Glutamatergic neuron (in vitro differentiated cells): Measurements from ENCODE around the gene OR2B2. TPM values are rescaled to one million over a fixed set of nuclear protein-coding genes. Genes with fewer than 3 reads are reported as not detected.
A peak's percentile ranks its signal among the peaks of the same experiment; 100 is the strongest.

Experiments used
- DNase-seq: peaks from one replicate; pipeline ENCODE4 v3.0.0; 2022
- H3K27ac Mint-ChIP-seq: one replicate; pipeline ENCODE4 v1.8.0; 2020; ENCODE audit warnings: mild to moderate bottlenecking, mixed read lengths, inconsistent platforms; ENCODE audit not compliant: unreplicated experiment
- H3K27me3 Mint-ChIP-seq: one replicate; pipeline ENCODE4 v1.8.0; 2020; ENCODE audit warnings: mild to moderate bottlenecking, moderate library complexity, mixed read lengths, inconsistent platforms; ENCODE audit not compliant: unreplicated experiment
- H3K36me3 Mint-ChIP-seq: one replicate; pipeline ENCODE4 v1.8.0; 2020; ENCODE audit warnings: mild to moderate bottlenecking, mixed read lengths, inconsistent platforms; ENCODE audit not compliant: unreplicated experiment
- H3K4me1 Mint-ChIP-seq: one replicate; pipeline ENCODE4 v1.8.0; 2020; ENCODE audit warnings: mild to moderate bottlenecking, low read depth, mixed read lengths, inconsistent platforms; ENCODE audit not compliant: unreplicated experiment
- H3K4me3 Mint-ChIP-seq: one replicate; pipeline ENCODE4 v1.8.0; 2020; ENCODE audit warnings: mild to moderate bottlenecking, mixed read lengths, inconsistent platforms; ENCODE audit not compliant: unreplicated experiment
- H3K9me3 Mint-ChIP-seq: one replicate; pipeline ENCODE4 v1.8.0; 2020; ENCODE audit warnings: mild to moderate bottlenecking, moderate library complexity, mixed read lengths, inconsistent platforms; ENCODE audit not compliant: unreplicated experiment
- total RNA-seq: library from RNA; stranded (reverse); fragmentation: NEBNext Ultra II Directional; extraction: Animal tissue kit (Norgen Biotek cat#: 25700); gene quantifications from one replicate; pipeline ENCODE4 v1.2.1, GENCODE V29; 2021; ENCODE audit not compliant: unreplicated experiment
- TF ChIP-seq, protein P1 (sequence below): fragments of 200-600 bp; sonication (generic); IDR thresholded peaks from one replicate; pipeline ENCODE4 v1.5.0; 2021; ENCODE audit not compliant: partially characterized antibody, unreplicated experiment

Gene OR2B2
- total RNA-seq, 1 donor from 2014 or later, result not detected

DNA sequence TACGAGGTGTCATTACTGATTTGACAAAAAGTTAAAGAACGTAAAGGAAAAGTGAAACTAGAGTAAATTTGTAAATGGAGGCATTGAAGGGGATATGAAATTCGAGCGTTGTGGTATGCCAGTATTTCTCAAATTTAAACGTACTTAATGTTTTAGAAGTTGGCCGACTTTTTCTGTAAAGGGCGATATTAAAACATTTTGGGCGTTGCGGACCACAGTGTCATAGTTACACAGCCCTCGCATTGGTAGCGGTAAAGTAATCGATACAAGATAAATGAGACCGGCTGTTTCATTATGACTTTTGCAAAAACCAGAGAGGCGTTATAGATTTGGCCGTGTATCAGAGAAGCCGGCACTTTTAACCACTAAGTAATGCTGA lies 39.6 kb downstream of the OR2B2 start:
- peak overlapping the region; percentile 83 for H3K27ac Mint-ChIP-seq
- H3K9me3 Mint-ChIP-seq, result peaks cover 16% of the 10 kb centered on the region
- TF ChIP-seq, protein P1, sequence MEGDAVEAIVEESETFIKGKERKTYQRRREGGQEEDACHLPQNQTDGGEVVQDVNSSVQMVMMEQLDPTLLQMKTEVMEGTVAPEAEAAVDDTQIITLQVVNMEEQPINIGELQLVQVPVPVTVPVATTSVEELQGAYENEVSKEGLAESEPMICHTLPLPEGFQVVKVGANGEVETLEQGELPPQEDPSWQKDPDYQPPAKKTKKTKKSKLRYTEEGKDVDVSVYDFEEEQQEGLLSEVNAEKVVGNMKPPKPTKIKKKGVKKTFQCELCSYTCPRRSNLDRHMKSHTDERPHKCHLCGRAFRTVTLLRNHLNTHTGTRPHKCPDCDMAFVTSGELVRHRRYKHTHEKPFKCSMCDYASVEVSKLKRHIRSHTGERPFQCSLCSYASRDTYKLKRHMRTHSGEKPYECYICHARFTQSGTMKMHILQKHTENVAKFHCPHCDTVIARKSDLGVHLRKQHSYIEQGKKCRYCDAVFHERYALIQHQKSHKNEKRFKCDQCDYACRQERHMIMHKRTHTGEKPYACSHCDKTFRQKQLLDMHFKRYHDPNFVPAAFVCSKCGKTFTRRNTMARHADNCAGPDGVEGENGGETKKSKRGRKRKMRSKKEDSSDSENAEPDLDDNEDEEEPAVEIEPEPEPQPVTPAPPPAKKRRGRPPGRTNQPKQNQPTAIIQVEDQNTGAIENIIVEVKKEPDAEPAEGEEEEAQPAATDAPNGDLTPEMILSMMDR, result no peak
- peaks cover 12% of the 10 kb centered on the region for H3K27me3 Mint-ChIP-seq
- no peak for DNase-seq
- H3K4me1 Mint-ChIP-seq, result peaks cover 11% of the 10 kb centered on the region
- H3K4me3 Mint-ChIP-seq, result peak overlapping the region; percentile 97
- H3K36me3 Mint-ChIP-seq, result no peaks in the 10 kb centered on the region

DNA sequence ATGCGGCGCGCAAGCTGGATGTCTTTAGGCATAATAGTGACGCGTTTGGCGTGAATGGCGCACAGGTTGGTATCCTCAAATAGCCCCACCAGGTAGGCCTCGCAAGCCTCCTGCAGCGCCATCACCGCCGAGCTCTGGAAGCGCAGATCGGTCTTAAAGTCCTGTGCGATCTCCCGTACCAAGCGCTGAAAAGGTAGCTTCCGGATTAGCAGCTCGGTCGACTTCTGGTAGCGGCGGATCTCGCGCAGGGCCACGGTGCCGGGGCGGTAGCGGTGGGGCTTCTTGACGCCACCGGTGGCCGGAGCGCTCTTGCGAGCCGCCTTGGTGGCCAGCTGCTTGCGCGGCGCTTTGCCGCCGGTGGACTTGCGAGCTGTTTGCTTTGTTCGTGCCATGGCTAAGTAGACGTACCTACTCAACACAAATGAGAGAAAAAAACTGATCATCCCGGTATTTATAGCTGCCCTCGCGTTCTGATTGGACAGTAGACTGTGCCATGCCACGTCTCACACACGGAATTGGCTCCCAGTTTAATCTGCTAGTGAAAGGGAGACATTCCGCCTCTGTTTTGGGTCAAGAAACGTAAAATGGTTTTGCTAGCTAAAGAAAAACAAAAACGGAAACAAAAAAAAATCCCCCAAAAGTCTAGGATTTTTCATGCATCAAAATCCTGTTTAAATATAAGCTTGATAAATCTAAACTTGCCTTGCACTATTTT lies 40.1 kb downstream of the OR2B2 start:
- TF ChIP-seq, protein P1, result no peak
- Mint-ChIP-seq H3K27ac (peak overlapping the region; percentile 83), H3K36me3 (no peaks in the 10 kb centered on the region), H3K9me3 (peaks cover 16% of the 10 kb centered on the region), H3K4me1 (peaks cover 11% of the 10 kb centered on the region), H3K27me3 (peaks cover 12% of the 10 kb centered on the region), H3K4me3 (peak overlapping the region; percentile 97)
- DNase-seq, result peak; percentile 59

DNA sequence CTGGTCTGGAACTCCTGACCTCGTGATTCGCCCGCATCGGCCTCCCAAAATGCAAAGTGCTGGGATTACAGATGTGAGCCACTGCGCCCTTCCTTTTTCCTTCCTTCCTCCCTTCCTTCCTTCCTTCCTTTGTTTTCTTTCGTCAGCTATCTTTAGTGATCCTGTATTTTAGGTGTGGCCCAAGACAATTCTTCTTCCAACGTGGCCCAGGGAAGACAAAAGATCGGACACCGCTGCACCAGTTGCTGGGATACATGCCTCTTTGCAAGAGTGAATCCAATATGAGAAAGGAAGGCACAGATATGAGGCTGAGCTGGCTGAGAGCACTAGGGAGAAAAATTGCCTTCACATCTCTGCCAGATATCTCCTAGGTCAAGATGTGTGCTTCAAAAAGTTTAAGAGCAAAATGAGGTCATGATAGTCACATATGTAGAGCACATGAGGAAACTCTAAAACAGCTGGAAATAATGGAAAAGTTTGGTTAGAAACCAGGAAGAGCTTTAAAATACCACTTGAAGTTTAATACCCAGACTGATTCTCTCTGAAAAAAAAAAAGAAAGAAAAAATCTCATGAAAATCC lies 41.8 kb downstream of the OR2B2 start:
- H3K4me3 Mint-ChIP-seq, result peak overlapping the region; percentile 37

DNA sequence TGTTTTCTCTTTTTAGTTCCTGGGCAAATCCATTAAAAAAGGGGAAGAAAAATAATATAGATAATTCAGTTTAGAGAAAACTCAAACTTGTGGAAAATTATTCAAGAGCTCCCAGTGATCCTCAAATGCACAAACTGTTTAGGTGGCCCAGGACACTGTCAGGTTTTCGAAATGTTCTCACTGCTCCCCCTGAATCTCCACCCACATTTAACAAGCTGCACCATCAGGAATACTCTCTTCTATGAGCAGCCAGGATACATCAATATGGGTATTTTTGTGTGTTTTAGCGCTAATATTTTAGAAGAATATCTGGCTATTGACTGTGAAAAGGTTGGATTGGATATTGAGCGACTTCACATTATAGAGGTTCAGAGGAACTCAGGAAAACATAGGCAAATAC lies 43.9 kb downstream of the OR2B2 start:
- H3K27me3 Mint-ChIP-seq, result peaks cover 8% of the 10 kb centered on the region
- peaks cover 12% of the 10 kb centered on the region for H3K9me3 Mint-ChIP-seq
- TF ChIP-seq, protein P1, result no peak
- H3K4me1 Mint-ChIP-seq, result peaks cover 4% of the 10 kb centered on the region
- DNase-seq, result no peak
- peak overlapping the region; percentile 60 for H3K4me3 Mint-ChIP-seq
- peak overlapping the region; percentile 43 for H3K27ac Mint-ChIP-seq
- H3K36me3 Mint-ChIP-seq, result peaks cover 5% of the 10 kb centered on the region

More for the DNA sequence above, 41.8 kb downstream of the OR2B2 start:
- Mint-ChIP-seq H3K4me1 (peaks cover 11% of the 10 kb centered on the region), H3K27me3 (peaks cover 12% of the 10 kb centered on the region), H3K27ac (peak overlapping the region; percentile 56), H3K36me3 (no peaks in the 10 kb centered on the region), H3K9me3 (peaks cover 16% of the 10 kb centered on the region)
- DNase-seq, result no peak
- TF ChIP-seq, protein P1, result no peak

DNA sequence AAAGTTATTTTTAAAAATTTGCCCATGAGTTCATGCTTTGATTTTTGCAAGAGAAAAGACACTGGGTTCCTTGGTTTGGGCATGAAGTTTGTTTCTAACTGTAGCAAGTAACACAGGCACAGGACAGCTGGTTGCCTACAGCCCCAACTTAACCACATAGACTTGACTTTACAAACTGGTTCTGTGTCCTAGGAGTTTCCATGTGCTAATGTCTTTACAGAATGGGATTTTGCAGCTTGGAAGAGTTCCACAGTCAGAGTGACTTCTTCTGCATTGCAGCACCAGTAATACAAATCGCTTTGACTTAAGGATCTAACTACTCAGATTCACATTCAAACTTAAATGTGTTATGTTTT lies 44.3 kb downstream of the OR2B2 start:
- Mint-ChIP-seq H3K4me1 (peaks cover 2% of the 10 kb centered on the region), H3K9me3 (peaks cover 8% of the 10 kb centered on the region), H3K4me3 (peak overlapping the region; percentile 96), H3K27me3 (peaks cover 4% of the 10 kb centered on the region), H3K36me3 (peaks cover 5% of the 10 kb centered on the region), H3K27ac (peak overlapping the region; percentile 43)
- TF ChIP-seq, protein P1, result no peak
- DNase-seq, result no peak
